ENCODE results near the gene PALMD.

PALMD gene

GRCh38 chr1:99660496-99660895 lies 14.6 kb downstream of the PALMD start:
- no peak for DNase-seq (ENCODE audit: low spot score)

GRCh38 chr1:99661780-99662179 lies 15.9 kb downstream of the PALMD start:
- DNase-seq (ENCODE audit: low spot score), result no peak

GRCh38 chr1:99662539-99663080 lies 16.7 kb downstream of the PALMD start:
- no peak for DNase-seq (ENCODE audit: low spot score)

GRCh38 chr1:99663501-99663900 lies 17.6 kb downstream of the PALMD start:
- DNase-seq (ENCODE audit: low spot score), result no peak

- no peak for DNase-seq (ENCODE audit: low spot score)
Measured at GRCh38 chr1:99665212-99665611, 19.3 kb downstream of the PALMD start.

- no peak for DNase-seq (ENCODE audit: low spot score)
Measured at GRCh38 chr1:99669376-99669775, 23.5 kb downstream of the PALMD start.

- no peak for DNase-seq (ENCODE audit: low spot score)
Measured at GRCh38 chr1:99669821-99670220, 23.9 kb downstream of the PALMD start.

- DNase-seq (ENCODE audit: low spot score), result no peak
Measured at GRCh38 chr1:99670583-99670982, 24.7 kb downstream of the PALMD start.

- DNase-seq (ENCODE audit: low spot score), result no peak
Measured at GRCh38 chr1:99672038-99672437, 26.1 kb downstream of the PALMD start.

GRCh38 chr1:99672530-99673213 lies 26.8 kb downstream of the PALMD start:
- DNase-seq (ENCODE audit: low spot score), result no peak

GRCh38 chr1:99673315-99673714 lies 27.4 kb downstream of the PALMD start:
- no peak for DNase-seq (ENCODE audit: low spot score)

- DNase-seq (ENCODE audit: low spot score), result no peak
Measured at GRCh38 chr1:99674115-99675064, 28.5 kb downstream of the PALMD start.

- DNase-seq (ENCODE audit: low spot score), result no peak
Measured at GRCh38 chr1:99675292-99675691, 29.4 kb downstream of the PALMD start.

GRCh38 chr1:99675994-99676393 lies 30.1 kb downstream of the PALMD start:
- DNase-seq (ENCODE audit: low spot score), result no peak

- DNase-seq (ENCODE audit: low spot score), result no peak
Measured at GRCh38 chr1:99676876-99677275, 31.0 kb downstream of the PALMD start.

GRCh38 chr1:99677416-99677815 lies 31.5 kb downstream of the PALMD start:
- peak; percentile 14 for DNase-seq (ENCODE audit: low spot score)

- no peak for DNase-seq (ENCODE audit: low spot score)
Measured at GRCh38 chr1:99680270-99680669, 34.4 kb downstream of the PALMD start.

GRCh38 chr1:99681583-99681982 lies 35.7 kb downstream of the PALMD start:
- DNase-seq (ENCODE audit: low spot score), result peak; percentile 9

GRCh38 chr1:99682291-99682751 lies 36.4 kb downstream of the PALMD start:
- no peak for DNase-seq (ENCODE audit: low spot score)

- peak; percentile 89 for DNase-seq (ENCODE audit: low spot score)
Measured at GRCh38 chr1:99685516-99686180, 39.7 kb downstream of the PALMD start.

GRCh38 chr1:99691175-99691574 lies 45.3 kb downstream of the PALMD start:
- DNase-seq (ENCODE audit: low spot score), result no peak

- DNase-seq (ENCODE audit: low spot score), result no peak
Measured at GRCh38 chr1:99696616-99697015, 50.7 kb downstream of the PALMD start.

All from NAMALWA (cell line).